SK-N-DZ (cell line): ENCODE data around the gene SRD5A1.
"Not testable (repeated sequence)": the region's sequence is repeated elsewhere in the genome, so short reads cannot be mapped to it uniquely, and the experiment has no call there.

ENCODE experiments used
- DNase-seq: peaks from one replicate; pipeline ENCODE4 v3.0.0-alpha.2; 2015; ENCODE audit warnings: low spot score

The SRD5A1 gene

GRCh38 chr5:6644794-6645241 is 11.6 kb downstream of the SRD5A1 start:
- no peak for DNase-seq

- not testable (repeated sequence) for DNase-seq
Measured at GRCh38 chr5:6645571-6646362, 12.5 kb downstream of the SRD5A1 start.

- DNase-seq: no peak
Measured at GRCh38 chr5:6649186-6649585, 15.9 kb downstream of the SRD5A1 start.

- no peak for DNase-seq
Measured at GRCh38 chr5:6649681-6650080, 16.4 kb downstream of the SRD5A1 start.

- no peak for DNase-seq
Measured at GRCh38 chr5:6652025-6652424, 18.8 kb downstream of the SRD5A1 start.

- DNase-seq: no peak
Measured at GRCh38 chr5:6655432-6655831, 22.2 kb downstream of the SRD5A1 start.

- no peak for DNase-seq
Measured at GRCh38 chr5:6656680-6657079, 23.4 kb downstream of the SRD5A1 start.

- DNase-seq: no peak
Measured at GRCh38 chr5:6659941-6660684, 26.9 kb downstream of the SRD5A1 start.

- no peak for DNase-seq
Measured at GRCh38 chr5:6660688-6661087, 27.4 kb downstream of the SRD5A1 start.

- no peak for DNase-seq
Measured at GRCh38 chr5:6666762-6667161, 33.5 kb downstream of the SRD5A1 start.

- no peak for DNase-seq
Measured at GRCh38 chr5:6667648-6668047, 34.4 kb downstream of the SRD5A1 start.

- DNase-seq: not testable (repeated sequence)
Measured at GRCh38 chr5:6668717-6669116, 35.5 kb downstream of the SRD5A1 start.

- DNase-seq: no peak
Measured at GRCh38 chr5:6673031-6673430, 39.8 kb downstream of the SRD5A1 start.

GRCh38 chr5:6673963-6674362 is 40.7 kb downstream of the SRD5A1 start:
- DNase-seq: no peak

GRCh38 chr5:6674421-6674820 is 41.2 kb downstream of the SRD5A1 start:
- no peak for DNase-seq

- DNase-seq: no peak
Measured at GRCh38 chr5:6674886-6675285, 41.6 kb downstream of the SRD5A1 start.

GRCh38 chr5:6675784-6676491 is 42.7 kb downstream of the SRD5A1 start:
- DNase-seq: no peak

GRCh38 chr5:6676702-6677101 is 43.5 kb downstream of the SRD5A1 start:
- no peak for DNase-seq

GRCh38 chr5:6678385-6678784 is 45.1 kb downstream of the SRD5A1 start:
- DNase-seq: no peak

- no peak for DNase-seq
Measured at GRCh38 chr5:6680922-6681321, 47.7 kb downstream of the SRD5A1 start.

- DNase-seq: no peak
Measured at GRCh38 chr5:6681682-6682081, 48.4 kb downstream of the SRD5A1 start.

GRCh38 chr5:6682239-6682638 is 49.0 kb downstream of the SRD5A1 start:
- DNase-seq: no peak
